Right ventricle myocardium inferior (tissue), 1 donor: ENCODE measurements around the gene SNPH. TPM values are rescaled to one million over a fixed set of nuclear protein-coding genes. Genes with fewer than 3 reads are reported as not detected.
A peak's percentile ranks its signal among the peaks of the same experiment; 100 is the strongest.
"Not testable (repeated sequence)": the region's sequence is repeated elsewhere in the genome, so short reads cannot be mapped to it uniquely, and the experiment has no call there.

ENCODE experiments used
- ATAC-seq: fragments of 200-7000 bp; cut with Tn5 transposase; one replicate; pipeline ENCODE4 v1.9.1; 2020; ENCODE audit warnings: mild to moderate bottlenecking, moderate library complexity
- DNase-seq: peaks from one replicate; pipeline ENCODE4 v3.0.0; 2021; ENCODE audit errors: missing footprints
- intact Hi-C: fragments of 100-400 bp; cut with DNase I; formaldehyde crosslinking; loops from one replicate; pipeline ENCODE4 v1.11.0; 2022
- long read RNA-seq: library from polyadenylated mRNA; unstranded; transcript quantifications from one replicate; pipeline ENCODE4 v2.0.0, GENCODE V29; 2021
- total RNA-seq: library from RNA; stranded (reverse); fragmentation: NEBNext Ultra II Directional; extraction: Animal tissue kit (Norgen Biotek cat#: 25700); gene quantifications from one replicate; pipeline ENCODE4 v1.2.1, GENCODE V29; 2021
- donor health status: DM: no; HTN: yes; CAD: no; lungs with severe emphysema.

SNPH gene, protein sequence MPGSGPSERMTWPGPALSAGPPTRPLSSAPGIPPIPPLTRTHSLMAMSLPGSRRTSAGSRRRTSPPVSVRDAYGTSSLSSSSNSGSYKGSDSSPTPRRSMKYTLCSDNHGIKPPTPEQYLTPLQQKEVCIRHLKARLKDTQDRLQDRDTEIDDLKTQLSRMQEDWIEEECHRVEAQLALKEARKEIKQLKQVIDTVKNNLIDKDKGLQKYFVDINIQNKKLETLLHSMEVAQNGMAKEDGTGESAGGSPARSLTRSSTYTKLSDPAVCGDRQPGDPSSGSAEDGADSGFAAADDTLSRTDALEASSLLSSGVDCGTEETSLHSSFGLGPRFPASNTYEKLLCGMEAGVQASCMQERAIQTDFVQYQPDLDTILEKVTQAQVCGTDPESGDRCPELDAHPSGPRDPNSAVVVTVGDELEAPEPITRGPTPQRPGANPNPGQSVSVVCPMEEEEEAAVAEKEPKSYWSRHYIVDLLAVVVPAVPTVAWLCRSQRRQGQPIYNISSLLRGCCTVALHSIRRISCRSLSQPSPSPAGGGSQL
- total RNA-seq, result 8.5 TPM
- long read RNA-seq, full-length matches to known transcripts, result 2 of 21 reads
- long read RNA-seq, partial matches to known transcripts, result 5 of 21 reads
- long read RNA-seq, other reads (novel, unspliced or antisense), result 14 of 21 reads

DNA sequence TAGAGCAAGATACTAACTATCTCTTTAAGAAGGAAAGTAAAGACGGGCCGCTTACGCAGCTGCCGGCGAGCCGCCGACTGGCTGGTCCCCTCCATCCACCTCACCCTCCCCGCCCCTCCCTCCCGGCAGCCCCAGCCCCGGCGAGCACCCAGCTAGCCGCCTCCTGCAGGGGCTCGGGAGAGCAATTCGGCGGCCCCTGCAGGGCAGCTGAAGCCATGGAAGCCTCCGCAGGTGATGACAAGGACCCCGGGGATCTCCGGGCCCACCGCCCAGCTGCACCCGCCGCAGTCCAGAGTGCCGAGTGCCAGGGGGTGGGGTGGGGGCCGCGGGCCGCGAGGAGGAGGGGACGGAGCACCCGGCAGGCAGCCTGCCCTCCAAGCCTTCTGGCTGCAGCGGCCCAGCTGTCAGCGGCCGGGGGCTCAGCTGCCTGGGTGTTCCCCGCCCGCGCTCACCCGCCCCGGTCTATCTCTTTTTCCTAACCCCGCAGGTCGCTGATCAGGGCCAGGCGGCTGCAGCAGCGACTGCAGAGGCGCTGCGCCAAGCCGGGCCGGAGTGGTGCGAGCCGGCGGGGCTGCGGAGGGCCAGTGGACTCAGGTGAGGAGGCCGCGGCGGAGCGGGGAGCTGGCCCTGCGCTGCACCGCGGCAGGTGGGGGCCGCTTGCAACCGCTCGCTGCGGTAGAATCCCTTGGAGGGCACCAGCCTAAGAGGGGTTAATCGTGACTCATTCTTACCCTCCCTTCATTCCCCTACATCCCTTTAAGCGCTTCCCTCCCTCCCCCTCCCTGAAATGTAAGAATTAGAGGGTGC is at the start of gene SNPH:
Gene SNPH (plus strand): TSS at position 128 of the 807 bp plus-strand sequence. CDS start 29,946 bp downstream, outside the sequence.
- peak; percentile 91 for ATAC-seq
- intact Hi-C loops, result no loop called here
- DNase-seq, result peak; percentile 89

DNA sequence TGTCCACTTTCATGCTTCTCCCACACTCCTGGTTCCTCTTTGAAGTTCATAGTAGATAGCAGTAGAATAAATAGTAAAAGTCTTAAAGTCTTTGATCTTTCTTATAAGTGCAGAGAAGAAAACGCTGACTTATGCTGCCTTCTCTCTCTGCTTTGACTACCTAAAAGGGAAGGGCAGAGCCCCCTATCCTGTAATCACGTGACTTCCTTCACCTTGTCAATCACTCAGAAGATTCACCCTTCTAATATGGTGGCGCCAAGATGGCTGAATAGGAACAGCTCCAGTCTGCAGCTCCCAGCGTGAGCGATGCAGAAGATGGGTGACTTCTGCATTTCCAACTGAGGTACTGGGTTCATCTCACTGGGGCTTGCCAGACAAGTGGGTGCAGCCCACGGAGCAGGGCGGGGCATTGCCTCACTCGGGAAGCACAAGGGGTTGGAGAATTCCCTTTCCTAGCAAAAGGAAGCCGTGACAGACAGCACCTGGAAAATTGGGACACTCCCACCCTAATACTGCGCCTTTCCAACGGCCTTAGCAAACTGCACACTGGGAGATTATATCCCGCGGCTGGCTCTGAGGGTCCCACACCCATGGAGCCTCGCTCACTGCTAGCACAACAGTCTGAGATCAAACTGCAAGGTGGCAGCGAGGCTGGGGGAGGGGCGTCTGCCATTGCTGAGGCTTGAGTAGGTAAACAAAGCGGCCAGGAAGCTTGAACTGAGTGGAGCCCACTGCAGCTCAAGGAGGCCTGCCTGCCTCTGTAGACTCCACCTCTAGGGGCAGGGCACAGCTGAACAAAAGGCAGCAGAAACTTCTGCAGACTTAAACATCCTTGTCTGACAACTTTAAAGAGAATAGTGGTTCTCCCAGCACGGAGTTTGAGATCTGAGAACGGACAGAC is 49.3 kb upstream of the SNPH start:
- not testable (repeated sequence) for ATAC-seq
- intact Hi-C loops, result loop anchor here (10.0 kb wide), 1 partner anchor 92 kb away; no protein-coding TSS in a partner anchor

DNA sequence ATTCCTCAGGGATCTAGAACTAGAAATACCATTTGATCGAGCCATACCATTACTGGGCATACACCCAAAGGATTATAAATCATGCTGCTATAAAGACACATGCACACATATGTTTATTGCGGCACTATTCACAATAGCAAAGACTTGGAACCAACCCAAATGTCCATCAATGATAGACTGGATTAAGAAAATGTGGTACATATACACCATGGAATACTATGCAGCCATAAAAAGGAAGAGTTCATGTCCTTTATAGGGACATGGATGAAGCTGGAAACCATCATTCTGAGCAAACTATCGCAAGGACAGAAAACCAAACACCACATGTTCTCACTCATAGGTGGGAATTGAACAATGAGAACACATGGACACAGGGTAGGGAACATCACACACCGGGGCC is 43.3 kb upstream of the SNPH start:
- intact Hi-C loops, result not testable (repeated sequence)

More for the DNA sequence above, 49.3 kb upstream of the SNPH start:
- not testable (repeated sequence) for DNase-seq

DNA sequence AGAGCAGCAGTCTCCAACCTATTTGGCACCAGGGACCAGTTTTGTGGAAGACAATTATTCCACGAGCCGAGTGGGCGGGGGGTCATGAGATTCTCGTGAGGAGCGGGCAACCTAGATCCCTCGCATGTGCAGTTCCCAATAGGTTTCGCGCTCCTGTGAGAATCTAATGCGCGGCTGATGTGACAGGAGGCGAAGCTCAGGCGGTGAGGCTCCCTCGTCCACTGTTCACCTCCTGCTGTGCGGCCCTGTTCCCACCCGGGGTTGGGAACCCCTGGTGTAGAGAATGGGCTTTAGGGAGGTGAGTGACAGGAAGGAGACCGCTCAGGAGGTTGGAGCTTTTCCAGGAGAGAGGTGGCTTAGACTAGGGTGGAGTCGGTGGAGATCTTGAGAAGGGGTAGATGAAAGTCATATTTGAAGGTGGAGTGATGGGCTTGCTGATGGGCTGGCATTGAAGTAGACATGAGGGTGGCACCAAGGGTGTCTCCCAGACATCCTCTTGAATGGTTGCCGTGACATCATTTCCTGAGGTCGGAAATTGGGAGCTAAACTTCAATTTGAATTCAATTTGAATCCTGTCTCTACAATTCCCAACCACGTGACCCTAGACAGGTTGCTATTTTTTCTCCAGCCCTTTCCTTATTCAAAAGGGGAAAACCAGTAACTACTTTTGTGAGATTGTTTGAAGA is 41.7 kb upstream of the SNPH start:
- no peak for ATAC-seq
- DNase-seq, result no peak
- intact Hi-C loops, result no loop called here

More for the DNA sequence above, 43.3 kb upstream of the SNPH start:
- ATAC-seq, DNase-seq: not testable (repeated sequence)

DNA sequence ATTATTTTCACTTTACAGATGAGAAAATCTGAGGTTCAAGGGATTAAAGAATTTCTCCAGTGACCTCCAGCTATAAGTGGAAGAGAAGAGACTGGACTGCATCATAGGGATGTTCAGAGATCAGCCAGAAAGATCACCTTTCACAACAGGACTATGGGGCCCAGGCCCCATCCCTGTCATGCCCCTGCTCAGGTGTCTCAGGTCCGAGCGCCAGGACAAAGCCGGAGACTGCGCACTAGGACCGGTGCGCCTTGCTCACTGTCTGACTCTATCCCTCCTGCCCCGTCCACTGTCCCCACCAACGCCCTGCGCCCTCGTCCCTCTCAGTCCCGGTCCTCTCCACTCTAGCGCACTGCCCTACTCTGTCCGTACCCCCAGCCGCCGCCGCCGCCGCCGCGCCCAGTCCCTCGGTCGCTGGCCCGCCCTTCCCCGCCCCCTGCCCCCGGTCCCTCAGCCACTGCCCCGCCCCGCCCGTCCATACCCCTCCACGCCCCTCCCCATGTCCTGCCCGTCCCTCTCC is 40.8 kb upstream of the SNPH start:
- intact Hi-C loops, result no loop called here
- DNase-seq (no peak), ATAC-seq (no peak)

DNA sequence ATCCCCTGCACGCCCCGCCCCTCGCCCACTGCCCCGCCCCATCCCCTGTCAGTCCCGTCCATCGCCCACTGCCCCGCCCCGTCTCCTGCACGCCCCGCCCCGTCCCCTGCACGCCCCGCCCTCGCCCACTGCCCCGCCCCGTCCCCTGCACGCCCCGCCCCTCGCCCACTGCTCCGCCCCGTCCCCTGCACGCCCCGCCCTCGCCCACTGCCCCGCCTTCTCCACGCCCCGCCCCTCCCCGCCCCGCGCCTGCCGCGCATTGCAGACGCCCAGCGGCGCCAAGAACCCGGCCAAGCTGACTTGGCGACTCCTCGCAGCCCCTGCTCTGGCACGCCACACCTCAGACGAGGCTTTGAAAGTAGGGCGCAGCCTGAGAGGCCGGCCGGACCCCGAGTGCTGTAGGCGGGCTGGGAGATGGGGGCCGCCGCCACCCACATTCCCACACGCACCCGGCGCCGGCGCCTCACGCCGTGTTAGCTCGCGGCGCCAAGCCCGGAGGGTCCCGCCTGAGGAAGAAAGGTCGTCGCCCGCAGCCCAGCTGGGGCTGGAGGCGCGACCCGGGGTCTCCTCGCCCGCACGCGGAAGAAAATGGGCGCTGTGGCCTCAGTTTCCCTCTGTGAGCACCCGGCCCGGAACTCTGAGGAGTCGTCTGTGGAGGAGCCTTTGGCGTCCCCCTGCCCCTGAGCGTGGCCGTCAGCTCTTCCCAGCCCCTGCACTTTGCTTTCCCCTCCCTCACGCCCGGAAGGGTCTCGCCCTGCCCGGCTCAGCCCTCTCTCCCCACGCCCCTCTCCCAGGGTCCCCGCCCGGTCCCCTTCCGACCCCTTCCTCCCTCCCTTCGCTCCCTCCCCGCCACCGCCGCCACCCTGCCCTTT is 40.1 kb upstream of the SNPH start, which contains the start of gene RAD21L1:
Gene RAD21L1 (plus strand): TSS at position 262 of the 872 bp plus-strand sequence. CDS start 2,410 bp downstream, outside the sequence.
- DNase-seq, result peak; percentile 85
- ATAC-seq, result peak; percentile 93
- intact Hi-C loops, result no loop called here

DNA sequence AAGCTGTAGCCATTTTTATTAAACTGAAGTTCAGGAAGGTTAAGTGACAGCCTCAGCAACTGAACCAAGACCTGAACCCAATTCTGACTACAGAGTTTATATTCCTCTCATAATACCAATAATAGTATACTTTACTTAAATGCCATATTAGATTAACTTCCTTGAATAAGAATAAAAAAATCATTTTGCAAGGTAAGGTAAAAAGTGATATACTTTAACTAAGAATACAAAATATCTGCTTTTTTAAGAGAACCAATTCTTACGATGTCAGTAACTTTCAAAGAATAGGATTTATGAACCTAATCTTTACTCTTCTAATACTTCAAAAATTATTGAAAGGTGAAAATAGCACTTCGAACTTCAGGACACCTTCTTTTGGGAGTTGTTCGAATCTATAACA is 36.6 kb upstream of the SNPH start:
- DNase-seq (no peak), ATAC-seq (no peak)
- intact Hi-C loops, result no loop called here

DNA sequence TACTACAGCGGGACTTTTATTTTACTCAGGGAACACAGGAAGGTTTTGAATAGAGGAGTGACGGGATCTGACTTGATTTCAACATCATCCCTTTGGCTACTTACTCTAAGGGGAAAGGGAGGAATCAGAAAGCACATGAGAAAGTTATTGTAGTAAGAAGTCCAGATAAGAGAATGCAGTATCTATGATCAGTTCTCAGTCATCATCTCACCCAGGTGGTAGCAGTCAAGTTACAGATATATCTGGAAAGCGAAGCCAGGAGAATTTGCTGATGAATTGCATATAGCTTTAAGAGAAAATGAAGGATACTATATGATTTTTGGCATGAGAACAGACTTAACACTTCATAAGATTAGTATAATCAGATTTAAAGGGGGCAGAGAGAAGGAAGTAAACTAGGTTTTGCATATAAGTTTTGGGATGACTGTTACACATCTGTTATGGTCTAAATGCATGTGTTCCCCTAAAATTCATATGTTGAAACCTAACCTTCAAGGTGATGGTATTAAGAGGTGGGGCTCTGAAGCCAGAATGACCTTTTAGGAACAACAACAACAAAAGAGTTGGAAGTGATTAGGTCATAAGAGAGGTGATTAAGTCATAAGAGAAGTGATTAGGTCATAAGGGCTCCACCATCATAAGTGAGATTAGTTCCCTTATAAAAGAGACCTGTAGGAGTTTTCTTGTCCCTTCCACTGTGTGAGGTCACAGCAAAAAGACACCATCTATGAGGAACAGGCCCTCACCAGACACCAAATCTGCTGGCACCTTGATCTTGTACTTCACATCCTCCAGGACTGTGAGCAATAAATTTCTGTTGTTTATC is 33.6 kb upstream of the SNPH start:
- no peak for ATAC-seq
- intact Hi-C loops, result no loop called here

DNA sequence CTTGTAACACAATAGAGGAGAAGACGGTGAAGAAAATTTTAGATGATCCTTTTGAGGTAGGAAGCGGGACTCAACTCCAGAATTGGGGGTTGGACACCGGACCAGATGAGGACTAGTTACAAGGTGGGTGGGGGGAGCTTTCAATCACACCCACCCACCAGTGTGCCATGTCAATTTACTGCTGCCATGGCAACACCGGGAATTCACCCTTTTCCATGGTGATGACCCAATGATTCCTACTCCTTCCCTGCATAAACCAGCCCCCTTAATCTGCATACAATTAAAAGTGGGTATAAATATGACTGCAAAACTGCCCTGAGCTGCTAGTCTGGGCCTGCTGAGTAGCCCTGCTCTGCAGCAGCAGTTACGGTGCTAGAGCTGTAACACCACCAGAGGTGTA is 25.5 kb upstream of the SNPH start:
- DNase-seq (no peak), ATAC-seq (no peak)
- intact Hi-C loops, result no loop called here

More for the DNA sequence above, 33.6 kb upstream of the SNPH start:
- DNase-seq, result no peak

DNA sequence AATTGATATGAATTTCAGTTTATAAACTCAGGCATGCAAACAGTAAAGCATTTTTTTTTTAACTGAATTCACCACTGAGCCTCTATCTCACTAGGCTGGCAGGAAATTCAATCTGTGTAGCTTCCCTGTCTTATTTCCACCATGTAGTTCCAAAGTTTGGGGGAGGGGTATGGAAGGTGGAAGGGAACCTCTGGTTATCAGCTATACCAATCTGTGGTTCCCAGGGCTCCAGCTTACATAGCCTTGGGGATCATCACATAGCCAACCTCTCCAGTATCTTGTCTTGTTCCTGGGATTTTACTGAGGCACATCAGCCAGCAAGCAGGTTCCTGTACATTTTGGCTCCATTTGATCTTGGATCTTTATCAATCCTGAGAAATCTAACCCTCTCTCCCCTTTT is 24.6 kb upstream of the SNPH start:
- ATAC-seq, result no peak
- DNase-seq, result no peak
- intact Hi-C loops, result no loop called here

DNA sequence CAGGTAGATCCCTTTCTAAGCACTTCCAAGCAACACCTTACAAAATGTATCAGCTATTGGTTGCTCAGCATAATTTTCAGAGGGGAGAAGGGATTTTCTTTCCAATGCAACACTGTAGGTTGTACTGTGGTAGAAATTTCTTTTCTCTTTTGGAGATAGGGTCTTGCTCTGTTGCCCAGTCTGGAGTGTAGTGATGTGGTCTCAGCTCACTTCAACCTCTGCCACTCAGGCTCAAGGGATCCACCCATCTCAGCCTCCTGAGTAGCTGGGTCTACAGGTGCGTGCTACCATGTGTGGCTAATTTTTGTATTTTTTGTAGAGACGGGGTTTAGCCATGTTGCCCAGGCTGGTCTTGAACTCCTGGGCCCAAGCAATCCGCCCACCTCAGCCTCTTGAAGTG is 24.0 kb upstream of the SNPH start:
- ATAC-seq (no peak), DNase-seq (no peak)
- intact Hi-C loops, result no loop called here

DNA sequence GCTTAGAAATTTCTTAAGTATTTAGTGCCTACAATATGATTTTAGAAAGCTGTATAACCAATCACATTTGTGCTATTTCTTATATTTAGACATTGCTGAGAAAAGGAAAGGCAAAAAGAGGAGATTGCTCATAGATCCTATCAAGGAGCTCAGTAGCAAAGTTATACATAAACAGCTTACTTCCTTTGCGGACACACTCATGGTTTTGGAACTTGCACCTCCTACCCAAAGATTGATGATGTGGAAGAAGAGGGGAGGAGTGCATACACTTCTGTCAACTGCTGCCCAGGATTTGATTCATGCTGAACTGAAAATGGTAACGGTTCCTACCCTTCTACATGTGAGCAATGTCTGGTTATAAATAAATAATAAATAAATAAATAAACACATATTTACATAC is 23.6 kb upstream of the SNPH start:
- no peak for ATAC-seq
- intact Hi-C loops, result no loop called here
- no peak for DNase-seq

DNA sequence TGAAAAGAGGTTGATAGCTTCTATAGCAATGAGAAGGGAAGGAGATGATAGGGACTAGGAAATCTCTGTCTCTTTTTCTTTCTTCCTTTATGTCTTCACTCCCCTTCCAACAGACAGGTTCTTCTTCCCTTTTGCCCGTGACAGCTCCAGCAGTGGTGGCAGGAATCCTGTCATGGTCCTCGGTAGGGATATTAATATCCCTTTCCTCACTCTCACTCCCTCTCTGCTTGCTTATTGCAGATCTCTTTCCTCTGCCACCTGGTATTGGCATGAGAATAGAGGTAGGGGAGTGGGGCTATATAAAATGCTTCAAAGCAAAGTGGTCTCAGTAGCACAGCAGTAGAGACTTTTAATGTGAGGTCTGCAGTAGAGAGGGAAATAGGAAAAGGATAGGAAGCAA is 20.5 kb upstream of the SNPH start:
- ATAC-seq, result no peak
- intact Hi-C loops, result no loop called here
- no peak for DNase-seq

DNA sequence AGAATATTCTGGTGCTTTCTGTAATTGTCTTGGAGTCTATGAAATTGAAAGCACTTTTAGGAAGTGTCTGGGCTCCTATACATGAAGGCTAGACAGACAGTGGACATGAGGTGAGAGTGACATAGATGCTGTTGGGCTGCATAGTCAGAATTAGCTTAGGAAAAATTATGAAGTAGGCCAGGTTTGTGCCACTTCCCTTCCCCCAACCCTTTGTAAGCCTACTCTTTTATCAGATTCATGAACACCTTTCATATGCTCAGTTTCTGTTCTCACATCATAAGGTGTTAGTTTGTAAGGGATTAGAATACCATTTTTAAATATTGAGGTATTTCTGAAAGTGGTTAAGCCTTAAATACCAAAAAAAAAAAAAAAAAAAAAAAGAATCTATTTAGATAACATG is 18.4 kb upstream of the SNPH start:
- ATAC-seq, result no peak
- no peak for DNase-seq
- intact Hi-C loops, result no loop called here

DNA sequence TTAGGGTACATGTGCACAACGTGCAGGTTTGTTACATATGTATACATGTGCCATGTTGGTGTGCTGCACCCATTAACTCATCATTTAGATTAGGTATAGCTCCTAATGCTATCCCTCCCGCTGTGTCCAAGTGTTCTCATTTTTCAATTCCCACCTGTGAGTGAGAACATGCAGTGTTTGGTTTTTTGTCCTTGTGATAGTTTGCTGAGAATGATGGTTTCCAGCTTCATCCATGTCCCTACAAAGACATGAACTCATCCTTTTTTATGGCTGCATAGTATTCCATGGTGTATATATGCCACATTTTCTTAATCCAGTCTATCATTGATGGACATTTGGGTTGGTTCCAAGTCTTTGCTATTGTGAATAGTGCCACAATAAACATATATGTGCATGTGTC is 15.8 kb upstream of the SNPH start:
- not testable (repeated sequence) for ATAC-seq

DNA sequence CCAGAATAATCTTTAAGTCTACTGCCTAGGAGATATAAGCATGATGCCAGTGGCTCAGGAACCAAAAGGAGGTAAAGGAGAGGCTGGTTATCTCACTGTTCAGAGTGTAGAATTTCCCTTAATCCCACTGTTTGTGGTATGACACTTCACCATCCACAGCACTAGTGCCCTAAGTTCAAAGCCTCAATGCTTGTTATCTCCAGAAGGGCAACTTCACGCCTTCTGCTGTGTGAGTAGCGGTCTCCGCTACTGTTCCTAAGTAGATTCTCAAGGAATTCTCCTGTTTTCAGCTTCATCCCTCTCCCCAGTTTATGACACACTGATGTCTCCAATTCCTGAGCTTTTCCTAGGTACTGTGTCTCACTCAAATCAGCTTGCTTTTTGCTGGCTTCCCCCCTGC is 13.7 kb upstream of the SNPH start:
- ATAC-seq (no peak), DNase-seq (no peak)
- intact Hi-C loops, result no loop called here

More for the DNA sequence above, 15.8 kb upstream of the SNPH start:
- DNase-seq, intact Hi-C loops: not testable (repeated sequence)
